ENCODE data around the gene PROSER2.

Gene PROSER2

DNA sequence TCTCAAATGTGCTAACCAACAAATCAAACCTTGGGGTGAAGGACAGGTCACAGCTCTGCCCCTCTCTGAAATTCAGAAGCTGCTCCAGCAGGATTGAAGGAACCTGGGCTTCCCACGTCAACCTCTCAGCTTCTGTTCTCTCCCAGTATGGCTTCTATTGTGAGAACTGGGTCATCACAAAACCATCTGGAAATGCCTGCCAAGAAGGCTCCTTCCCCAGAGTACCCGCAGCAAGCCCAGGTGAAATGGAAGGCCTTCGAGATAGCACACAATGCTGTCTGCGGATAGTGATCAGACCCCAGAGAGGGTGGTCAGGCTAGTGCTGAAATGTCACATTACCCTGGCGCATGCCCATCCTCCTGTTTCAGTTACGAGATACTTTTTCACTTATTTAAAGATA, 16.4 kb upstream of the PROSER2 start:
- Mint-ChIP-seq H3K4me3 (no peak overlapping the region), H3K4me1 (peaks cover 18% of the 10 kb centered on the region), H3K36me3 (ENCODE audit: low read depth) (no peaks in the 10 kb centered on the region), H3K27ac (no peak overlapping the region), H3K9me3 (no peaks in the 10 kb centered on the region), H3K27me3 (ENCODE audit: low read depth) (peaks cover 11% of the 10 kb centered on the region)
- TF ChIP-seq, protein P1, sequence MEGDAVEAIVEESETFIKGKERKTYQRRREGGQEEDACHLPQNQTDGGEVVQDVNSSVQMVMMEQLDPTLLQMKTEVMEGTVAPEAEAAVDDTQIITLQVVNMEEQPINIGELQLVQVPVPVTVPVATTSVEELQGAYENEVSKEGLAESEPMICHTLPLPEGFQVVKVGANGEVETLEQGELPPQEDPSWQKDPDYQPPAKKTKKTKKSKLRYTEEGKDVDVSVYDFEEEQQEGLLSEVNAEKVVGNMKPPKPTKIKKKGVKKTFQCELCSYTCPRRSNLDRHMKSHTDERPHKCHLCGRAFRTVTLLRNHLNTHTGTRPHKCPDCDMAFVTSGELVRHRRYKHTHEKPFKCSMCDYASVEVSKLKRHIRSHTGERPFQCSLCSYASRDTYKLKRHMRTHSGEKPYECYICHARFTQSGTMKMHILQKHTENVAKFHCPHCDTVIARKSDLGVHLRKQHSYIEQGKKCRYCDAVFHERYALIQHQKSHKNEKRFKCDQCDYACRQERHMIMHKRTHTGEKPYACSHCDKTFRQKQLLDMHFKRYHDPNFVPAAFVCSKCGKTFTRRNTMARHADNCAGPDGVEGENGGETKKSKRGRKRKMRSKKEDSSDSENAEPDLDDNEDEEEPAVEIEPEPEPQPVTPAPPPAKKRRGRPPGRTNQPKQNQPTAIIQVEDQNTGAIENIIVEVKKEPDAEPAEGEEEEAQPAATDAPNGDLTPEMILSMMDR (IDR thresholded peaks at IDR 0.05; ENCODE audit: unreplicated experiment in 3 of 3), result no peak

DNA sequence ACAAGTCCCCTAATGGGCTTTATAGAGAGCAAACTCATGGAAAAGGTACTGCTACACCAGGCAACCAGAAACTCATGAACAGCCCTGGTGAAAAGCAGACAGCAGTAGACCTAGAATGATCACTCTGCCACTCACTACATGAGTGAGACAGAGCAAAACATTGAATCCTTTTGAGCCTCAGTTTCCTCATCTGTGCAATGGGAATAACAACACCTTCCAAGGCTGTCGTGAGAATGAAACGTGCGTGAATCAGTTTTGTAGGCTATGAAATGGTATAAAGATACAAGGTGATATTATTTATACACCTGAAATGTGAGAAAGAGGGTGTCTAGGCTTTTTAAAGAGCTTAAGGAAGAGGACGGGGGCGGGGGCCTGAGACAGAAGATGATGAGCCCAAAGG, 14.3 kb upstream of the PROSER2 start:
- Mint-ChIP-seq H3K27ac (no peak overlapping the region), H3K4me3 (no peak overlapping the region), H3K4me1 (peaks cover 18% of the 10 kb centered on the region), H3K36me3 (ENCODE audit: low read depth) (no peaks in the 10 kb centered on the region), H3K27me3 (ENCODE audit: low read depth) (peaks cover 11% of the 10 kb centered on the region), H3K9me3 (no peaks in the 10 kb centered on the region)
- TF ChIP-seq, protein P1 (IDR thresholded peaks at IDR 0.05; ENCODE audit: unreplicated experiment in 3 of 3), result no peak

DNA sequence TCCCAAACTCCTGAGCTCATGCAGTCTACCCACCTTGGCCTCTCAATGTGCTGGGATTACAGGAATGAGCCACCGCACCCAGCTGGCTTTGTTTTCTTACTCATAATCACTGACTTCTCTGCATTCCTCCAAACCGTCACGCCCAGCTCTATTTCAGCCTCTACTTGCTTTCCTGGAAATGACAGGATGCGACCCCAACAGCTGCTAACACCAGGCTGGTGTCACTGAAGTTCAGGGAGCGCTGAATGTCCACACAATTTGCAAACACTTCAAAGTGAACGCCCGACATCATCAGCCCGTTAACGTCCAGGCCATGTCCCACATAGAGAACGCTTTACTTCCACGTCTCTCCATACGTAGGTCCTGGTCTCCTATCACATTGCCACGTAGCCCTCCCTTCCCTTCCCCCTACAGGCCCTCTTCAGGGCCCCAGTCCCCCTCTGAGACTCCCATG, 12.8 kb upstream of the PROSER2 start:
- Mint-ChIP-seq H3K9me3 (no peaks in the 10 kb centered on the region), H3K27ac (peak overlapping the region; percentile 42 to 94 (median 65)), H3K27me3 (ENCODE audit: low read depth) (peaks cover 8% of the 10 kb centered on the region), H3K4me3 (peak overlapping the region in 2 of 3 experiments; percentile 34 to 65), H3K36me3 (ENCODE audit: low read depth) (no peaks in the 10 kb centered on the region), H3K4me1 (peaks cover 18% of the 10 kb centered on the region)
- TF ChIP-seq, protein P1 (IDR thresholded peaks at IDR 0.05; ENCODE audit: unreplicated experiment in 3 of 3), result no peak

DNA sequence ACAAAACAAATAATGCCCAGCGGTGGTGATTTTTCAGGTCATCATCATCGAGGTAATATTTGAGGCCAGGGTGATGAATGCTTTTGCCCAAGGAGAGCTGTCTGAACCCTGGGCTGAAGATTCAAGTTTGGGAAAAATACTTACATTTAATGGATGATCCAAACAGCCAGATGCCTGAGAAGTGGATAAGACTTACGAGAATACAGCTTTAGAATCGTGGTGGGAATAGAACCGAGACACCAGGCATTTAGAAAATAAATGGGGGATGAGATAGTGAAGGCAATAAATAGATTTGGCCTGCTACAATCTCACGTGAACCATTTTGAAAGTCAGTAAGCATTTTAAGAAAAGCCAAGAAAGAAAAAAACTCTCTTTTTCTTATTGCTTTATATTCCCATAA, 12.2 kb upstream of the PROSER2 start:
- Mint-ChIP-seq H3K4me3 (no peak overlapping the region), H3K36me3 (ENCODE audit: low read depth) (no peaks in the 10 kb centered on the region), H3K27me3 (ENCODE audit: low read depth) (peaks cover 4% of the 10 kb centered on the region), H3K4me1 (peaks cover 15% of the 10 kb centered on the region), H3K9me3 (no peaks in the 10 kb centered on the region), H3K27ac (peak overlapping the region; percentile 42 to 94 (median 65))
- TF ChIP-seq, protein P1 (IDR thresholded peaks at IDR 0.05; ENCODE audit: unreplicated experiment in 3 of 3), result no peak

DNA sequence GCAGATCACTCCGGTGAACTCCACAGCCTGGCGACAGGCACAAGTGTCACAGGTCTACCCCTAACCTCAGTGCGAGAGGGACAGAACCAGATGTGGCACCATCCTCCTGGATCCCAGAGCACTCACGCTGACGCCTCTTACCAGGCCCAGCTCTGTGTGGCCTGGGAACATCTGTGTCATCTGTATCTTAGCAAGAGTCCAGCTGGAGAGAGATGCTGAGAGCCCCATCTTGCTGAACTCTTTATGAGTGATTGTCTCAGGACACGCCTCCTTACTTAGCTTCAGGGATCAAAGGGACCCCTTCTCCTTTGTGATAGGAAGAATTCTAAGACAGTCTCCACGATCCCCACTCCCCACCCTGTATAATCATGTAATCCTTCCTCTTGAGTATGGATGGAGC, 10.0 kb upstream of the PROSER2 start:
- Mint-ChIP-seq H3K27me3 (ENCODE audit: low read depth) (peaks cover 5% of the 10 kb centered on the region), H3K4me3 (no peak overlapping the region), H3K9me3 (no peaks in the 10 kb centered on the region), H3K36me3 (ENCODE audit: low read depth) (no peaks in the 10 kb centered on the region), H3K4me1 (peaks cover 12% of the 10 kb centered on the region), H3K27ac (no peak overlapping the region)
- TF ChIP-seq, protein P1 (IDR thresholded peaks at IDR 0.05; ENCODE audit: unreplicated experiment in 3 of 3), result no peak

DNA sequence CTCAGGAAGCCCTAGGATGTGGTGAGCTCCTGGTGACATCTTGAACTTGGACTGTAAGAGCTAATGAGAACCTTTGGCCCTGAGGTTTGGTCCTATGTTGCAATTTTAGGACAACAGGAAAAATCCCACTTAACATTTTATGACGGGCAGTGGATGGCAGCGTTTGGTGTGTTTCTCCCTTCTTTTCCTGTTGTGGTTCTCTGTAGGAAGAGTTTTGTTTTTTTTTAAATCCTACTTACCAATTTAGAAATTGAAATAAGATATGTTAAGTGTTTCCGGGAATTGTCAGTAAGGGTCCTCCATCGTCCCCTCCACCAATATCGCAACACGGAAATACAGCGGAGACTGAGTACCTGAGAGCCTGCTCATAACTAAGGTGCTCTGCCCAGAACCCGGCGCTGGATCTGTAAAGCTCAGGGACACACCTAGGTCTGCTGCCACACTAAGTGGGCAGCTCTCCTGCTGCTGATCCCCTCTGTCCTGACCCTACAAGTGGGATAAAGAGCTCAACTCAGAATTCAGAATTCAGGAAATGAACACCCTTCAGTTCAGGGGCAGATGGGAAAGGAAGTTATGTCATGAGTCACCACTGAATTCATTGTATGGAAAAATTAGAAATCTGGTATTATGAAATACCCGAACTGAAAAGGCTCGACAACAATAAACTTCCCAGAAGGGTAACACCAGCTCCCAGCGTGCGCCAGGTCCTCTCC, 9.1 kb upstream of the PROSER2 start:
- Mint-ChIP-seq H3K4me3 (no peak overlapping the region), H3K36me3 (ENCODE audit: low read depth) (no peaks in the 10 kb centered on the region), H3K4me1 (peaks cover 9% of the 10 kb centered on the region), H3K27me3 (ENCODE audit: low read depth) (peaks cover 5% of the 10 kb centered on the region), H3K27ac (no peak overlapping the region), H3K9me3 (no peaks in the 10 kb centered on the region)
- TF ChIP-seq, protein P1 (IDR thresholded peaks at IDR 0.05; ENCODE audit: unreplicated experiment in 3 of 3), result no peak

Data from nephron (organoid).